Hematopoietic multipotent progenitor cell treated with erythropoietin and hydrocortisone succinate and interleukin-3 and kit ligand, for 17 days (in vitro differentiated cells): ENCODE measurements around the gene ZNF391.
"Not testable (repeated sequence)": the region's sequence is repeated elsewhere in the genome, so short reads cannot be mapped to it uniquely, and the experiment has no call there.

Experiments used
- DNase-seq: peaks from one replicate; pipeline ENCODE4 v3.0.0-alpha.2; 2015; ENCODE audit warnings: low spot score

ZNF391 gene

DNA sequence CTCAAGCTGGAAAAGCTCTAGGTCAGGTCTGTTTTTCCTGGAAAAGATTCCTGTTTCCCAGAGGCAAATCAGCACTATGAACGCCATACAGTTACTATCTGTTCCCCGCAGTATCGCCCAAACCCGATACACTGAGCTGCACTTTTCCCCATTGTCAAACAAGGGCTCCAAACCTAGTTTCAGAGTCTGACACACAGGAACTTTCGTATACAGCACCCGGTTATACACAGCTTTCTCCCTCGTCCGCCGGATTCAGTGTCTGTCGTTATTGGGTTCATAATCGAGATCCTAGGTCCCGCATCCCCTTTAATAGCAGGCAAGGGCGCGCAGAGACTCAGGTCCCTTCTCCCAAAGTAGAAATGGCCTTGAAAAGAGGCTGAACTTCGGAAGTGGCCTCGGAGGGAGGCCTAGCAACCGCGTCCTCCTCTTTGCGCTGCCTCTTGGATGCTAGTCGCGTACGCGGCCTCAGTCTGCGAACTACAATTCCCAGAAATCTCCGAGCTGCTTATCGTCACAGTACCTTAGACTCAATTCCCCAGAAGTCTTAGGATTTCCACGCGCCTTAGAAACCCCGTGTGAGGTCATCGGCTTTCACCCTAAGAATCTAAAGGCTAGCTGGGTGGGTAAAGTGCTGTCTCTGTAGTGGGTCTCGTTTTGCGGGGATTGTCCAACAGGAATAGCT lies 34.2 kb downstream of the ZNF391 start:
- no peak for DNase-seq

DNA sequence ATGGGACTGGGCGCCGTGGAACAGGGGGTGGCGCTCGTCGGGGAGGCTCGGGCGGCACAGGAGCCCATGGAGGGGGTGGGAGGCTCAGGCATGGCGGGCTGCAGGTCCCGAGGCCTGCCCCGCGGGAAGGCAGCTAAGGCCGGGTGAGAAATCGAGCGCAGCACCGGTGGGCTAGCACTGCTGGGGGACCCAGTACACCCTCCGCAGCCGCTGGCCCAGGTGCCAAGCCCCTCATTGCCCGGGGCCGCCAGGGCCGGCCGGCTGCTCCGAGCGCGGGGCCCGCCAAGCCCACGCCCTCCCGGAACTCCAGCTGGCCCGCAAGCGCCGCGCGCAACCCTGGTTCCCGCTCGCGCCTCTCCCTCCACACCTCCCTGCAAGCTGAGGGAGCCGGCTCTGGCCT lies 36.3 kb downstream of the ZNF391 start:
- DNase-seq, result not testable (repeated sequence)

GRCh38 chr6:27426045-27426620 lies 37.6 kb downstream of the ZNF391 start:
- DNase-seq, result no peak

GRCh38 chr6:27428502-27428901 lies 39.9 kb downstream of the ZNF391 start:
- no peak for DNase-seq

DNA sequence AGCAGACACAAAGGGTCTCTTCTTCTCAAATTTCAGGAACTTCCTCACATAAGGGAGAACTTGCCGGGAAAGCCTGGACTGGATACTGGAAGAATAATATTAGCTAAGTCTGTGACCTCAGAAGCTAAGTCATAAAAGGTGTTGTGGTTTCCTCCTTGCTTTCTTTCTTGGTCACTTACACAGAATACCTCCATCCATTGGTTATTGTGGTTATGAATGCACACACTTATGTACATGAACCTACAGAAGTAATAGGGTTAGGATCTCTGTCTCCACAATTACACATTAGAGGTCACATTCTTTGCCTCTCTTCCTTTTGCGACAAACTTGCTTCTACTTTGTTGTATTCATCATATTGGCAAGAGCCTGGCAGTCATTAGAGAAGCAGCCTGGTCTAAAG lies 40.4 kb downstream of the ZNF391 start:
- DNase-seq, result no peak

DNA sequence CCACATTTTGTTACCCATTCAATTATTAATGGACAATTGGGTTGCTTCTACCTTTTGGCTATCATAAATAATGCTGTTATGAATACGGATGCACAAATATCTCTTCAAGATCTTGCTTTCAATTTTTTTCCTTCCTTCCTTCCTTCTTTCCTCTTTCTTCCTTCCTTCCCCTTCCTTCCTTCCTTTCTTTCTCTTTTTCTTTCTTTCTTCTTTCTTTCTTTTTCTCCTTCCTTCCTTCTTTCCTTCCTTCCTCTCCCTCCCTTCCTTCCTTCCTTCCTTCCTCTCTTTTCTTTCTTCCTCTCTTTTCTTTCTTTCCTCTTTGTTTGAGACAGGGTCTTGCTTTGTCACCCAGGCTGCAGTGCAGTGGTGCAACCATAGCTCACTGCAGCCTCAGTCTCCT lies 45.2 kb downstream of the ZNF391 start:
- no peak for DNase-seq

DNA sequence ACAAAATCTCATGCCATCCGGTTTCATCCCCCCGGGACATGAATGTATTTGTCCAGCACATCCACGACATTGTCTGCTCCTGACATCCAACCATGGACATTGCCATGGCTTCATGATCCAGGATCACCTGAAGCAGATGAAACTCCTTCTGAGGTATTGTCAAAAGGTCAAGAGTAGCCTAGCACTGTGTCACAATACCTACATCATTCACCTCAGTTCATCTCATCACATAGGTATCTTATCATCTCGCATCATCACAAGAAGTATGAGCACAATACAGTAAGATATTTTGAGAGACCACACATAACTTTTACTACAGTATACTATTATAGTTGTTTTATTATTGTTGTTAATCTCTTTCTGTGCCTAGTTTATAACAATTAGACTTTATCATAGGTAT lies 50.8 kb downstream of the ZNF391 start:
- DNase-seq, result no peak

GRCh38 chr6:27441001-27441400 lies 52.4 kb downstream of the ZNF391 start:
- no peak for DNase-seq

DNA sequence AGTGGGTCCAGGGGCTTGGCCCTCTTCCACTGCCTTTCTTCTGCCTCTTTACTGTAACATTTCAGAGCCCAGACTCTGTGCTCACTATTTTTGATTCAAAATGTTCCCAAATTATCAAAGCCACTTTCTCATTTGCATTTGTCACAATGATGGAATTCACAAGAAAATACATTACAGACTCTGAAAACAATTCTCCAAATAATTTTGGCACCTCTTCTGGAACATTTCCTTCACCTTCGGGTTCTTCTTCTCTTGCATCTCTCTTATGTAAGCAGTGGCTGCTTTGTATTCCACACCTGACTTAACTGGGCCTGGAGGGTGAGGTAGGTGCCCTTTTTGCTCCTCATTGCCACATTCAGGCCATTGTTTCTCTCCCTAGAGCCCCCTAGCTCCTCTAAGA lies 54.4 kb downstream of the ZNF391 start:
- no peak for DNase-seq

DNA sequence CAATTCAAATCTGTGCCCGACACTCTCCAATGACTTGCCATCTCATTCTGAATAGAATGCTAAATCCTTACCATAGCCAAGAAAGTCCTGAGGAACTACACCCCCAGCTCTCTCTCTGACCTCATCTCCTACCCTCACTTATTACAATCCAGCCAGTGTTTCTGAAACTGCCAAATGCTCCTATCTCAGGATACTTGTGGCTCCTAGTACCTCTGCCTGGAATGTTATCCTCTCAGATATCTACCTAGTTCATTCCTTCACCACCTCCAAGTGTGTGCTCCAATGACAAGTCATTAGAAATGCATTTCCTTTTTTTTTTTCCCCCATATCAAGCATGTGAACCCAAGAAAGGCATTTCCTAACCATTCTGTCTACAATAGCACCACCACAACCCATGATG lies 59.9 kb downstream of the ZNF391 start:
- DNase-seq, result no peak

GRCh38 chr6:27451660-27452390 lies 63.3 kb downstream of the ZNF391 start:
- no peak for DNase-seq

- DNase-seq, result no peak
These were observed 63.9 kb downstream of the ZNF391 start for GRCh38 chr6:27452496-27452897.
